NT2/D1 (cell line): ENCODE data around the gene ARHGEF4.
"Not testable (repeated sequence)": the region's sequence is repeated elsewhere in the genome, so short reads cannot be mapped to it uniquely, and the experiment has no call there.

ENCODE experiments used
- DNase-seq: peaks from one replicate; pipeline ENCODE4 v3.0.0-alpha.2; 2011; ENCODE audit warnings: low read depth, low spot score
- H3K27me3 ChIP-seq: 2 replicates; pipeline ENCODE4 v1.6.0; 2011; ENCODE audit warnings: mild to moderate bottlenecking; ENCODE audit not compliant: insufficient read length, insufficient read depth
- H3K36me3 ChIP-seq: 2 replicates; pipeline ENCODE4 v1.6.1; 2011; ENCODE audit warnings: mild to moderate bottlenecking, low read length, mixed read lengths; ENCODE audit not compliant: insufficient read depth, insufficient read length
- H3K4me1 ChIP-seq: 2 replicates; pipeline ENCODE4 v1.5.1; 2011; ENCODE audit not compliant: insufficient read depth, insufficient read length
- H3K4me3 ChIP-seq: 2 replicates; pipeline ENCODE4 v1.5.1; 2011; ENCODE audit warnings: low read depth; ENCODE audit not compliant: insufficient read length
- H3K9ac ChIP-seq: 2 replicates; pipeline ENCODE4 v1.6.0; 2011; ENCODE audit warnings: low read depth; ENCODE audit not compliant: insufficient read length
- H3K9me3 ChIP-seq: 2 replicates; pipeline ENCODE4 v1.5.1; 2011; ENCODE audit warnings: mild to moderate bottlenecking, low read length; ENCODE audit not compliant: insufficient read depth
- SUZ12 ChIP-seq: IDR thresholded peaks from 2 replicates; pipeline ENCODE4 v1.6.1; 2011; ENCODE audit not compliant: insufficient read length, insufficient read depth; ENCODE audit errors: extremely low read depth
- YY1 ChIP-seq: IDR thresholded peaks from 2 replicates; pipeline ENCODE4 v1.6.1; 2011; ENCODE audit not compliant: insufficient read length, insufficient read depth
- ZNF274 ChIP-seq: IDR thresholded peaks from 2 replicates; pipeline ENCODE4 v1.6.1; 2011; ENCODE audit warnings: mild to moderate bottlenecking, low read depth, low read length

ARHGEF4 gene

DNA sequence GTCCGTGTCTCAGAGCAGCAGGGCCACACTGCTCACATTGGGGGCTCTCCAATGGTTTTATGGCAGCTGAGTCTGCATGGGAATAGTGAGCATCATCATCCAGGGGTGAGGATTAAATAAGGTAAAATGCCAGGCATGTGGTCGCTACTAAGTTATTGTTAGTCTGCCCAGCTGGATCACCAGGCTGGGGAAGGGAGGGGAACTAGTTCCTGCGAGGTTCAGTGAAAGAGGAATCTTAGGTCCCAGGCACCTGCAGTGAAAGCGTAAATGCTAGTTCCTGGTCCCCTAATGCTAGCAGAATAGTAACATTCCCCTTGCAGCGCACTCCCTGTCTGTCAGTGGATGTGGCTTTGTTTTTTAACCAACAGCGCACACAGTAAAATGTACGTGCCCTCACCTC, 60.1 kb downstream of the ARHGEF4 start:
- Histone ChIP-seq H3K27me3 (no peaks in the 10 kb centered on the region), H3K9me3 (peaks cover 8% of the 10 kb centered on the region; the same call in 1 of the 2 replicates), H3K4me1 (peaks cover 11% of the 10 kb centered on the region), H3K36me3 (no peaks in the 10 kb centered on the region), H3K4me3 (no peak overlapping the region), H3K9ac (no peak overlapping the region)
- TF ChIP-seq YY1 = no peak
- no peak for TF ChIP-seq SUZ12
- no peak for TF ChIP-seq ZNF274
- DNase-seq = no peak

DNA sequence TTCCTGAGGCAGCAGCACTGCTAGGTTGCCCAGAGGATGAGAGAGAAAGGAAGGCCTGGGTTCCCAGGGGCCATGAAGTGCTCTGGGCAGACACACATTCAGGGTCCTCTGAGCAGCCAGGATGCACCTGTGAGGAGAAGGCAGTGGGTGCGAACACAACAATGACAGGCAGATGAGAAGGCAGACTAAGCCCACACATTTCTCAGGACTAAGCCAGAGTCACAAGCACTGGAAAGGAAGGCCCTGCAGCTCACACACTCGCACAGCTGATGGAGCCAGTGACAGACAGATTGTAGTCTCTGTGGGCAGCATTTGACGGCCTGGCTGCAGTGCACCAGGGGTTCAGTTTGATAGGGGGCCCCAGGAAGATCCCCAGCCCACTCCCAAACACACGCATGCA, 61.8 kb downstream of the ARHGEF4 start:
- no peak for DNase-seq
- no peak overlapping the region for H3K4me3 ChIP-seq
- H3K27me3 ChIP-seq = no peaks in the 10 kb centered on the region
- H3K9ac ChIP-seq = no peak overlapping the region
- peaks cover 8% of the 10 kb centered on the region; the same call in 1 of the 2 replicates for H3K9me3 ChIP-seq
- TF ChIP-seq ZNF274 = no peak
- no peak for TF ChIP-seq YY1
- TF ChIP-seq SUZ12 = no peak
- H3K36me3 ChIP-seq = no peaks in the 10 kb centered on the region
- H3K4me1 ChIP-seq = peaks cover 8% of the 10 kb centered on the region

DNA sequence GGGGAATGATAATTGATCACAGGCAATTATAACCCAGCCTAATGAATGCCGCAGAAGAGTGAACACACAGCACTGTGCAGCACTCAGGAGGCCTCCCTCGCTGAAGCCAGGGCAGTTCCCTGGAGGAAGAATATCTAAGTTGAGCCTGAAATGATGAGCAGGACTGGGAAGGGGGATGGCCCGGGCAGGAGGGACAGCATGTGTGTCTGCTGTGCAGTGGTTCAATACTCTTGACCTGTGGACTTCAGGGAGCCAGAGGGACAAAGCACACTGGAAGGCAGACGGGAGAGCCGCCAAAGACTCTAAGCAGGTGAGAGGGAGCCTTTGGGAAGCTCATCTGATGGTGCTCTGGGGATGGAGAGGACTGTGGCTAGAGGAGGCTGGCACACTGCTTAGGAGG, 62.6 kb downstream of the ARHGEF4 start:
- Histone ChIP-seq H3K4me1 (peaks cover 8% of the 10 kb centered on the region), H3K9ac (no peak overlapping the region)

DNA sequence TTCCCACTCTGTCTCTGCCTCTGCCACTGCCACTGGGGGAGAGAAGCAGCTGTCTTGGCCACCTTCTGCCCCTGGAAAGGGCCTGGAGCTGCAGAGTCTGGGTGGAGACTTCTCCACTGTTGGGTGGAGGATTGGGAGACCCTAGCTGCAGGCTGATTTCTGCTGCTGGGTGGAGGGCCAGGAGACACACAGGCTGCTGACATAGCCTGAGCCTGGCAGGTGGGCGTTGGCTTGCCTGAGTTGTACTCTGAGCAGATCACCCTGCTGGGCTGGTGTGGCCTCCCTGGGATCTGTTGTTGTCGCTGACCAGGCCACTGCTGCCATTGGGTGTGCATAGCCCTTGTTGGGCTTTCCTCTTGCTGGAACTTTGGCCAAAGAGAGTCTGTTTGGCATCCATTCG, 64.3 kb downstream of the ARHGEF4 start:
- Histone ChIP-seq H3K27me3 (no peaks in the 10 kb centered on the region), H3K4me3 (no peak overlapping the region), H3K4me1 (peaks cover 8% of the 10 kb centered on the region), H3K9ac (no peak overlapping the region), H3K9me3 (peaks cover 8% of the 10 kb centered on the region), H3K36me3 (no peaks in the 10 kb centered on the region)
- no peak for TF ChIP-seq SUZ12
- TF ChIP-seq ZNF274 = no peak
- no peak for TF ChIP-seq YY1
- DNase-seq = no peak

More for the DNA sequence above, 62.6 kb downstream of the ARHGEF4 start:
- Histone ChIP-seq H3K9me3 (peaks cover 8% of the 10 kb centered on the region; the same call in 1 of the 2 replicates), H3K27me3 (no peaks in the 10 kb centered on the region), H3K4me3 (no peak overlapping the region), H3K36me3 (no peaks in the 10 kb centered on the region)
- TF ChIP-seq YY1 (no peak), SUZ12 (no peak), ZNF274 (no peak)
- no peak for DNase-seq

DNA sequence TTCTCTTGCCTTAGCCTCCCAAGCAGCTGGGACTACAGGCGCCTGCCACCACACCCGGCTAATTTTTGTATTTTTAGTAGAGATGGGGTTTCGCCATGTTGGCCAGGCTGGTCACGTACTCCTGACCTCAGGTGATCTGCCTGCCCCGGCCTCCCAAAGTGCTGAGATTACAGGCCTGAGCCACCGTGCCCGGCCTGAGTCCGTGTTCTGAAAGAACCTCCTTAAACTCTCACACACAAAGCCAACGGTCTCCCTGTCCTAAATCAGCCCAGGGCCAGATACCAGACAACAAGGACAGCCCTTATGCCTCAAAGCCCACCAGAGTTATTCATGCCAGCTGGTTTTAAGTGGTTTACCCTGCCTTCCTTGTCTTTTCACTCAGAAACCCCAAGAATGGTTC, 64.9 kb downstream of the ARHGEF4 start:
- H3K27me3 ChIP-seq, H3K9ac ChIP-seq, H3K36me3 ChIP-seq, DNase-seq, H3K4me1 ChIP-seq, H3K4me3 ChIP-seq: not testable (repeated sequence)
- peaks cover 14% of the 10 kb centered on the region for H3K9me3 ChIP-seq

DNA sequence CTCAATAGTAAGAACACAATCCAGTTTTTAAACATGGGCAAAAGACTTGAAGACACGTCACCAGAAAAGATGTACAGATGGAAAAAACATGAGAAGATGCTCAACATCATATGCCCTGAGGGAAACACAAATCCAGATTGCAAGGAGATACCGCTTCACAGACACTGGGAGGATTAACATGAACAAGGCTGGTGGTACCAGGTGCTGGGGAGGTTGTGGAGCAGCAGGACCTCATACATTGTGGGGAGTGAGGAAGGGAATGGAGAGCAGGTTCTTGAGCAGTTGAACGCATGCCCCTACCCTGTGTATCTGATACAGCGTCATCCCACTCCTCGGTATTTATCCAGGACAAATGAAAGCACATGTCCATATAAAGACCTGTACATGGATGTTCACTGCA, 72.1 kb downstream of the ARHGEF4 start:
- no peak for DNase-seq
- Histone ChIP-seq H3K4me1 (peaks cover 8% of the 10 kb centered on the region), H3K27me3 (no peaks in the 10 kb centered on the region), H3K4me3 (no peak overlapping the region), H3K9ac (no peak overlapping the region), H3K9me3 (peaks cover 17% of the 10 kb centered on the region), H3K36me3 (no peaks in the 10 kb centered on the region)
- TF ChIP-seq YY1 (no peak), ZNF274 (no peak), SUZ12 (no peak)

DNA sequence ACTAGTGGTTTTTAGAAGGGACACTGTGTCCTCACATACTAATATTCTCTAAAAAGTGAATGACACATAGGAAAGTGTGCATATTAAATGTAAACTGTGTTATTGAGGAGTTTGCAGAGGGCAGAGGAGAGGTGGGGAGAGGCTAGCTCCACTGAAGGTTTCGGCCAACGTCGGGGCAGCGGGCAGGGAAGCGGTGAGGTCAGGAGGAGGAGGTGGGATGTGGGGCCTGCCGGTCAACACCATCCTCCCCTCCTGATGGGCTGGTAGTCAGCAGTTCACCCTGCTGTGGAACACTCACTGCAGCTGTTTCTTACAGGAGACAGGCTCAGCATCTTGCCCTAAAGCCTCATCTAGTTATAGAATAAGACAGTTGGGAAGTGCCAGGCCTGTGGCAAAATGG, 74.2 kb downstream of the ARHGEF4 start:
- Histone ChIP-seq H3K27me3 (no peaks in the 10 kb centered on the region), H3K9me3 (peaks cover 9% of the 10 kb centered on the region), H3K9ac (no peak overlapping the region), H3K4me3 (no peak overlapping the region), H3K36me3 (no peaks in the 10 kb centered on the region), H3K4me1 (peaks cover 8% of the 10 kb centered on the region)
- TF ChIP-seq ZNF274 (no peak), SUZ12 (no peak), YY1 (no peak)
- DNase-seq = no peak

DNA sequence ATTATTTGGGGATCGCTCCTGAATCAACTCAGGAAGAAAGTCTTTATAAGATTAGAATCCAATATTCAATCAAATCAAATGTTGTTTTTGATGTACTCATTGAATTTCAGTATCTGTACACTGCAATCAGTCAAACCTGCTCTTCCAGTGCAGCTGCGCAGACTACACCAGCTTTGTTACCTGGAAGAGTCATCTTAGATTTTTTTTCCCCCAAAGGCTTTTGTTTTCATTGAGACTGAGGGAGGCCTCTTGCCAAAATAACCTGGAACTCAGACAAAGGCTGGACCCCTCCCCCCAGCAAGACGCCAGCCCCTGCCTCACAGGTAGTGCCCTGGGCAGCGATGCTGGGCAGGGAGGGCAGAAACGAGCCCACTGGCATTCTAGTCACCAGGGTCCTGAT, 74.8 kb downstream of the ARHGEF4 start:
- no peak for DNase-seq
- TF ChIP-seq YY1 (no peak), ZNF274 (no peak), SUZ12 (no peak)
- Histone ChIP-seq H3K4me3 (no peak overlapping the region), H3K36me3 (no peaks in the 10 kb centered on the region), H3K27me3 (no peaks in the 10 kb centered on the region), H3K4me1 (peaks cover 8% of the 10 kb centered on the region), H3K9me3 (peaks cover 4% of the 10 kb centered on the region), H3K9ac (no peak overlapping the region)
